Tibial nerve (tissue), 4 donors: ENCODE results near the gene EYA2.

Experiments
- EP300 ChIP-seq, 2 donors: sonication (generic); formaldehyde crosslinking; IDR thresholded peaks; one replicate each; pipeline ENCODE4 v1.6.1; 2017; ENCODE audit warnings: antibody characterized with exemption in 2 of 2, mild to moderate bottlenecking in 1 of 2
- POLR2A ChIP-seq, 2 donors: fragments of 450-650 bp; IDR thresholded peaks; one replicate each; pipeline ENCODE4 v1.6.1; 2017; ENCODE audit warnings: antibody characterized with exemption in 2 of 2, mild to moderate bottlenecking in 2 of 2, moderate library complexity in 2 of 2
- TF ChIP-seq, protein P1 (sequence below), 5 experiments: fragments of 200-600 bp in 3 of 5; fragments of 450-650 bp in 2 of 5; sonication (generic) in 3 of 5; IDR thresholded peaks; one replicate each; pipeline ENCODE4 v1.5.1; 2016 to 2019; ENCODE audit warnings: antibody characterized with exemption in 5 of 5, mild to moderate bottlenecking in 3 of 5, moderate library complexity in 2 of 5

GRCh38 chr20:46981184-46981583 lies 86.5 kb downstream of the EYA2 start:
- TF ChIP-seq POLR2A (IDR thresholded peaks at IDR 0.05) = no peak
- TF ChIP-seq, protein P1, sequence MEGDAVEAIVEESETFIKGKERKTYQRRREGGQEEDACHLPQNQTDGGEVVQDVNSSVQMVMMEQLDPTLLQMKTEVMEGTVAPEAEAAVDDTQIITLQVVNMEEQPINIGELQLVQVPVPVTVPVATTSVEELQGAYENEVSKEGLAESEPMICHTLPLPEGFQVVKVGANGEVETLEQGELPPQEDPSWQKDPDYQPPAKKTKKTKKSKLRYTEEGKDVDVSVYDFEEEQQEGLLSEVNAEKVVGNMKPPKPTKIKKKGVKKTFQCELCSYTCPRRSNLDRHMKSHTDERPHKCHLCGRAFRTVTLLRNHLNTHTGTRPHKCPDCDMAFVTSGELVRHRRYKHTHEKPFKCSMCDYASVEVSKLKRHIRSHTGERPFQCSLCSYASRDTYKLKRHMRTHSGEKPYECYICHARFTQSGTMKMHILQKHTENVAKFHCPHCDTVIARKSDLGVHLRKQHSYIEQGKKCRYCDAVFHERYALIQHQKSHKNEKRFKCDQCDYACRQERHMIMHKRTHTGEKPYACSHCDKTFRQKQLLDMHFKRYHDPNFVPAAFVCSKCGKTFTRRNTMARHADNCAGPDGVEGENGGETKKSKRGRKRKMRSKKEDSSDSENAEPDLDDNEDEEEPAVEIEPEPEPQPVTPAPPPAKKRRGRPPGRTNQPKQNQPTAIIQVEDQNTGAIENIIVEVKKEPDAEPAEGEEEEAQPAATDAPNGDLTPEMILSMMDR (IDR thresholded peaks at IDR 0.05) = no peak
- TF ChIP-seq EP300 (IDR thresholded peaks at IDR 0.05) = no peak
